ENCODE data around the gene CYP2C9.
"Not testable (repeated sequence)": the region's sequence is repeated elsewhere in the genome, so short reads cannot be mapped to it uniquely, and the experiment has no call there.

The CYP2C9 gene

GRCh38 chr10:94938383-94938782 lies at the start of gene CYP2C9:
Gene CYP2C9 (plus strand): TSS chr10:94938658. CDS start chr10:94938683, 25 bp downstream.
- DNase-seq, result no peak

- no peak for DNase-seq
These were observed 49.3 kb upstream of the CYP2C9 start for GRCh38 chr10:94889123-94889522.

DNA sequence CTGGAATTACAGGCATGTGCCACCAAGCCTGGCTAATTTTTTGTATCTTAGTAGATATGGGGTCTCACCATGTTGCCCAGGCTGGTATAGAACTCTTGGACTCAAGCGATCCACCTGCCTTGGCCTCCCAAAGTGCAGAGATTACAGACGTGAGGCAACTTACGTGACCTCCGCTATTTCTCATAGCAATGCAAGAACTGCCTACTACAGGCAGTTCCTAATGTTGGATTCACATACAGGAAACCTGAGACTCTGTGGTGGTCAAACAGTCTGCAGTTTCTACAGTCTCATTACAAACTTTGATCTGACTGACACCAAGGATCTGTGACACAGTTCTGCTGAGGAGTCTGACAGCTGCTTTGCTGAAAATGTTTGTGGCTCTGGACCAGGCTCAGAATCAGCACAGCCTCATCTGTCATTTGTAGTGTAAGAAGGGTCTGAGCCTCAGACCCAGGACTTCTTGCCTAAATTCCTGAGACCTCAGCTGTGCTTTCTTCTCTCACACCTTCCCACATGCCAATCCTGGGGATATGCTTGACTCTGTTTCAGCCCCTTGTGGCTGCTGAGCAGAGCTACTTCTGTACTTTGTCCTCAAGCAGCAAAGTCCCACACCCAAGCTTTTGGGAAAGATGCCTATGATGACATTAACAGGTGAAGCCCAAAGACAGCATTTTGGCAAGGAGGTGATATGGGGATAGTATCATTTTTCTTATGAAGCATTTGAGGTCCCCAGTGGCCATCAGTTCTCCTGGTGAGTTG lies 48.0 kb upstream of the CYP2C9 start:
- DNase-seq, result no peak

DNA sequence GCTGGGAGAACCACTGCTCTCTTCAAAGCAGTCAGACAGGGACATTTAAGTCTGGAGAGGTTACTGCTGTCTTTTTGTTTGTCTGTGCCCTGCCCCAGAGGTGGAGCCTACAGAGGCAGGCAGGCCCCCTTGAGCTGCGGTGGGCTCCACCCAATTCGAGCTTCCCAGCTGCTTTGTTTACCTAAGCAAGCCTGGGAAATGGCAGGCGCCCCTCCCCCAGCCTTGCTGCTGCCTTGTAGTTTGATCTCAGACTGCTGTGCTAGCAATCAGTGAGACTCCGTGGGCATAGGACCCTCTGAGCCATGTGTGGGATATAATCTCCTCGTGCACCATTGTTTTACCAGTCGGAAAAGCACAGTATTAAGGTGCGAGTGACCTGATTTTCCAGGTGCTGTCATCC lies 40.0 kb upstream of the CYP2C9 start:
- DNase-seq, result not testable (repeated sequence)

DNA sequence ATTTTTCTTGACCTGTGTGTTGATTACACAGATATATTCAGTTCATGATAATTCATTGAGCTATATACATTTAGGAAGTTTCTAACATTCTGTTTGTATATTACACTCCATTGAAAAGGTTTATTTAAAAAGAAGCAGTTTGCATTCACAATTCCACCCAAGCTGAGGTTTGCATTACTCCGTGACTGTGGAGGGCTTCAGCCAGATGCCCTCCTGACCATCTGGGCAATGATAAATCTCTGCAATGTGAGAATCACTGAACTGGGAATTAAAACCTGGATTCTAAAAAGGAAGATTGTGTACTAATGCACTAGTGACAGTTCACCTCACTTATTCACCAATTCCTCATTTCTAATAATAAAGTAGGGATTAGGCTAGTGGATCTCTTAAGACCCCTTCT lies 36.4 kb upstream of the CYP2C9 start:
- no peak for DNase-seq

DNA sequence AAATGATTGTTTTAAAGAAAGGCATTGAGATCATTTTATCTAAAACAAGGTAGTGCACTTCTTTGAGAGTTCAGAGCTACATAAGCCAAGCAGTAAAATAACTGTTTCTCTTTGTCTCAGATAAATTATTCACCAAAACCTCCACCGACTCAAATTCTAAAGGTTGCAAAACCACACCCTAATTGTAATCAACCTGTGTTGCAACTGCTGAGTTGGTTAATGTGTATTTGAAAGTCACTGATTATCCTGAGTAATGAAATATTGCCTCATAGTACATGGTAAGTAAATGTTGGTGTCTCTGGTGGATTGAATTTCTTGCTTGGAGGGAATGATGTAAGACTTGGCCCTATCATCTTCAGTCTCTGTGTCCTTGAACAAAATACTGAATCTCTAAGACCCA lies 35.9 kb upstream of the CYP2C9 start:
- DNase-seq, result no peak

DNA sequence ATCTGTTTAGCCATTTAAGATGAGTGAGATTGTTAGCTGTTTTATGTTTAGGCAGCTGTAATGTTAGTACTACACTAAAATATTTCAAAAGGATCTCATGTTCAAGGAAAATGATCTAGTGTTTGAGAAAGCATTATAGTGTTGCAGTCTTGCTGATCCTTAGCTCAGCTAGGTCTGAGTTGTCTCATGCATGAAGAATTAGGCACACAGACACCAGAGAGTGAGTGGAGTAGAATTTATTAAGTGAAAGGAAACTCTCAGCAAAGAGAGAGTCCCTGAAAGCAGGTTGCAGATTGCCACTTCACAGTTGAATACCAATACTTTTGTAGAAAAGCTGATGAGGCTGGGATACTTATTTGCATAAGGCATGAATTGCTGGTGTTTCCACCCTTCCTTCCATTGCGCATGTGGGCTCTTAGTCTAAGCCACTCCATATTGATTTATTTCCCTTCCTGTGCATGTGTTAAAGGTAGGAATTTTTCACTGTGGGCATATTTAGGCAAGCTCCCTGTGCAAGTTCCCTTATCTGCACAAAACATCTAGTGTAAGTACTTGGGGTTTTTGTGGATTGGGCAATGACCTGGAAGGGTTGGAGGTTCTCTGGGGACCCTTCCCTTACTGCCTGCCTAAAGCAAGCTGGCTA lies 33.8 kb upstream of the CYP2C9 start:
- not testable (repeated sequence) for DNase-seq

DNA sequence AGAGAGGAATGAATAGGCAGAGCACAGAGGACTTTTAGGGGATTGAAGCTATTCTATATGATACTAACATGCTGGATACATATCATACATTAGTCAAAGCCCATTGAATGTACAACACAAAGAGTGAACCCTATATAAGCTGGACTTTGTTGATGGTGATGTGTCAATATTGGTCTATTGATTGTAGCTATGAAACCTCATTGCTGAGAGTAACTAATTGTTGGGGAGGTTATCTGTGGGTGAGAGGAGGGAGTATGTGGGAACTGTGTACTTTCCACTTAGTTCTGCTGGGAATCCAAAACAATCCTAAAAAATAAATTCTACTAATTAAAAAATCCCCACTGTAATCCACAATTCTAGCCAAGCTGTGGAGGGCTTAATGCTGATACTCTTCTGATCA lies 22.0 kb upstream of the CYP2C9 start:
- no peak for DNase-seq

DNA sequence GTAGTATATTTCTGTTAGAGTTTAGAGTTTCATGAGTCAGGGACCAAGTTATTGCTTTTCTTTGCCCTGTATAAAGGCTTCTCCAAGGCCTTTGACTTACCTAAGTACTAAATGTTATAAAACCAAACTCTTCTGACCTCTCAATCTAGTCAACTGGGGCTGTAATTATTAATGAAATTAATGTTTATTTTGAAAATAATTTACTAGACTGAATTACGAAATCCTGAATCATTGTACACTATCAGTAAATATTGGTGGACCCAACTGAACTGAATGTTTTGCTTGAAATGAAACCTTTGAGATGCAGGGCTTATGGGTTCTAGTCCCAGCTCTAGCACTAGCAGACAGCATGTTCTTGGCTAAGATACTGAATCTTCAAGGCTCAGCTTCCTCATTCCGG lies 1.7 kb upstream of the CYP2C9 start:
- DNase-seq, result no peak

DNA sequence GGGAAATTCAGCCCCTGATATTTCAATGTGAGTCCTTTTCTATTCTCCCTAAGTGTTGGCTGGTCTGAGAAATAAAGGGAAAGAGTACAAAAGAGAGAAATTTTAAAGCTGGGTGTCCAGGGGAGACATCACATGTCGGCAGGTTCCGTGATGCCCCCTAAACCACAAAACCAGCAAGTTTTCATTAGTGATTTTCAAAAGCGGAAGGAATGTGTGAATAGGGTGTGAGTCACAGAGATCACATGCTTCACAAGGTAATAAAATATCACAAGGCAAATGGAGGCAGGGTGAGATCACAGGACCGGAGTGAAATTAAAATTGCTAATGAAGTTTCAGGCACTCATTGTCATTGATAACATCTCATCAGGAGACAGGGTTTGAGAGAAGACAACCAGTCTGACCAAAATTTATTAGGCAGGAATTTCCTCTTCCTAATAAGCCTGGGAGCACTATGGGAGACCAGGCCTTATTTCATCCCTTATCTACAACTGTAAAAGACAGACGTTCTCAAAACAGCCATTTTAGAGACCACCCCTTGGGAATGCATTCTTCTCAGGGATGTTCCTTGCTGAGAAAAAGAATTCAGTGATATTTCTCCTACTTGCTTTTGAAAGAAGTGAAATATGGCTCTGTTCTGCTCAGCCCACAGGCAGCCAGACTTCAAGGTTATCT lies 5.1 kb downstream of the CYP2C9 start:
- not testable (repeated sequence) for DNase-seq

DNA sequence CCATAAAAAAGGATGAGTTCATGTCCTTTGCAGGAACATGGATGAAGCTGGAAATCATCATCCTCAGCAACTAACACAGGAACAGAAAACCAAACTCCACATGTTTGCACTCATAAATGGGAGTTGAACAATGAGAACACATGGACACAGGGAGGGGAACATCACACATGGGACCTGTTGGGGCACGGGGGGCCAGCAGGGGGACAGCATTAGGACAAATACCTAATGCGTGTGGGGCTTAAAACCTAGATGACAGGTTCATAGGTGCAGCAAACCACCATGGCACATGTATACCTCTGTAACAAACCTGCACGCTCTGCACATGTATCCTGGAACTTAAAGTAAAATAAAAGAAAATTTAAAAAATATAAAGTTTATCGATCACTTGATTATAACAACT lies 7.7 kb downstream of the CYP2C9 start:
- DNase-seq, result not testable (repeated sequence)

GRCh38 chr10:94963901-94964300 lies 25.4 kb downstream of the CYP2C9 start:
- no peak for DNase-seq

DNA sequence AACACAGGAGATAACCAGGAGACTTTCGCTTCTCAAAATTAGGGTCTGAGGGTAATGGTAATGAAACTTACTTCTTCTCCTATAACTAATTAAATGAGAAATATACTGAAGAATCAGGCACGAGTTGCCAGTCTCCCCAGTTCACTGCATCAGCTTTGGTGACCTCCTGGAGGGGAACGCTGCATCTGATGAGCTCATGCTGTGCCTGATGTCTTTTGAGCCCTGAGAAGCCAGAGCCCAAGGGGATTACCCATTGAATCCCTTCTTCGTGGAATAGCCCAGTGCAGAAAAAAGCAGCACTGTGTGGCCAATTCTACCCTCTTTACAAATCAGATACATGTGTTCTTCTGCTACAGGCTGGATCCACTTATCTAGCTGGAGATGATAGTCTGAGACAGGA lies 45.1 kb downstream of the CYP2C9 start:
- DNase-seq, result no peak

- no peak for DNase-seq
These were observed 50.7 kb downstream of the CYP2C9 start for GRCh38 chr10:94989192-94989591.

GRCh38 chr10:94991243-94991888 lies 52.9 kb downstream of the CYP2C9 start:
- no peak for DNase-seq

DNA sequence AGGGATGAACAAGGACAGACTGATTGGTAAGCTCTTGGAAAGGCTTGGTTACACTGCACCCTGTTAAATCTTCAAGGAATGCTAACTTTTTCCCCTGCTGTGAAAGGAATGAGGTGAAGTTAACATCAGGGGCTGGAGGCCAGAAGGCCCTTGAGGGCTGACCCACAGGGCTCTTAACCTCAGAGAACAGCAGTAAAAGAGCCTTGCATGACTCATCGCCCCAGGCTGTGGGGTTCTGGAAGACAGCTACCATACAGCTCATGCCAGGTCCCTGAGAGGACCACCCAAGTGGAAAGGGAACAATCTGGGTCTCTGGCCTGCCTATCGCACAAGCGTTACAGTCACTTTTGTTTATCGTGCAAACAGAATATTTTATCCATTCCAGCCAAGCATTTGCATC lies 54.4 kb downstream of the CYP2C9 start:
- no peak for DNase-seq

DNA sequence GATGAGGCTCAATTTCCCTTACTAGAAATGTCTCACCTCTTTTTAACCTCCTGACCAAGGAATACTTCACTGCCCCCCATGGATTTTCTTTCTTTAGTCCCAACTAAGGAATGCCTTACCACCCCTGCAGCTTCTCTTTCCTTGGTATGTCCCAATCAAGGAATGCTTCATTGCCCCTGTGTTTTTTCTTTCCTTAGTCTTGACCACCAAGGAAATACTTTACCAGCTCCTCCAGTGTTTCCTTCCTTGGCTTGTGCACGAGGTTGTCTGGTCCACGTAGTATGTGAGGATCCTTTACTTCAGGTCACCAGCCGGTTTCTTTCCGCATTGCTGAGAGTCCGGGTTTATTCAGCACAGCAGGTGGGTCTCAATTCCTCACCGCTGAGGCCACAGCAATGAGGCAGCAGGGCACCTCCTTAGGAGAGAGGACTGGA lies 59.3 kb downstream of the CYP2C9 start:
- no peak for DNase-seq

- DNase-seq, result no peak
These were observed 88.0 kb downstream of the CYP2C9 start for GRCh38 chr10:95026461-95026860.

GRCh38 chr10:95031656-95032055 lies 93.2 kb downstream of the CYP2C9 start:
- no peak for DNase-seq

- DNase-seq, result no peak
These were observed 95.9 kb downstream of the CYP2C9 start for GRCh38 chr10:95034401-95034800.

- no peak for DNase-seq
These were observed 97.2 kb downstream of the CYP2C9 start for GRCh38 chr10:95035332-95036295.

DNA sequence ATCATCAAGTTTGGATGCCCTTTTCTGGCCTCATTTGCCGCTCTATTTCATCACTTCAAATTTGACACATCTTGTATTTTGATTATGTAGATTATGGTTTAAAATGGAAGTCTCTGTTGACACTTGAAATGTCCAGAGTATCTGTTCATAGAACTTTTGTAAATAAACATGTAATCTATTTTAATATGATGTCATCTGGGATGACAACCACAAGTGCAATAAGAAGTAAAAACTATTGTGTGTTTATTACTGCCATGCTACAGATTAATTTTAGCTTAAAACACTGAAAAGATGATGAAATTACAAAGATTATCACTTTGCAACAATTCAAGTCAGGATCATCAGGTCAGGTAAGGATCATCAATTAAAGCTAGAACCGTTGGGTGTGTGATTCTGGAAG lies 100.8 kb downstream of the CYP2C9 start:
- no peak for DNase-seq

Data from activated T-cell treated with anti-CD3 and anti-CD28 coated beads for 4 hours (primary cell).